ENCODE data around the gene RGS17. TPM values are rescaled to one million over a fixed set of nuclear protein-coding genes. Genes with fewer than 3 reads are reported as not detected.

Gene RGS17
- total RNA-seq, 6 experiments from 2014 or later = 0.02 to 0.24 (median 0.09) TPM; not detected in 1

DNA sequence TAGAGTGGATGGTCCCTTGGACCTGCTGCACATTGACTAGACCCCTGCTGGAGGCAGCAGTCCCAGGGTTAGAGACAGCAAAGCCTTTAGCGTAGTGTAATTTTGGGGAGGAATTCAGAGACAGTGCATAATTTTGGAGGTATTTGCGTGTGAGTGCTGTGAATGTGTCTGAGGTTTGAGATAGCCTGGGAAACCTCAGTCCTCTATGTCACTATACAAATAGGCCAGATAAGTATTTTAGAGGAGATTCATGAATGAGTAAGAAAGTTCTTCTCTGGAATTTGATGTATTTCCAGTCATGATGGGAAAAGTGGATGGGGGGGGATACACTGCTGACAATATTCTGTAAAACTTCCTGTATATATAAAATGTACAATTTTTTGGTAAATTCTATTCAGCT lies 102.8 kb downstream of the RGS17 start:
- TF ChIP-seq, protein P1, sequence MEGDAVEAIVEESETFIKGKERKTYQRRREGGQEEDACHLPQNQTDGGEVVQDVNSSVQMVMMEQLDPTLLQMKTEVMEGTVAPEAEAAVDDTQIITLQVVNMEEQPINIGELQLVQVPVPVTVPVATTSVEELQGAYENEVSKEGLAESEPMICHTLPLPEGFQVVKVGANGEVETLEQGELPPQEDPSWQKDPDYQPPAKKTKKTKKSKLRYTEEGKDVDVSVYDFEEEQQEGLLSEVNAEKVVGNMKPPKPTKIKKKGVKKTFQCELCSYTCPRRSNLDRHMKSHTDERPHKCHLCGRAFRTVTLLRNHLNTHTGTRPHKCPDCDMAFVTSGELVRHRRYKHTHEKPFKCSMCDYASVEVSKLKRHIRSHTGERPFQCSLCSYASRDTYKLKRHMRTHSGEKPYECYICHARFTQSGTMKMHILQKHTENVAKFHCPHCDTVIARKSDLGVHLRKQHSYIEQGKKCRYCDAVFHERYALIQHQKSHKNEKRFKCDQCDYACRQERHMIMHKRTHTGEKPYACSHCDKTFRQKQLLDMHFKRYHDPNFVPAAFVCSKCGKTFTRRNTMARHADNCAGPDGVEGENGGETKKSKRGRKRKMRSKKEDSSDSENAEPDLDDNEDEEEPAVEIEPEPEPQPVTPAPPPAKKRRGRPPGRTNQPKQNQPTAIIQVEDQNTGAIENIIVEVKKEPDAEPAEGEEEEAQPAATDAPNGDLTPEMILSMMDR (IDR thresholded peaks at IDR 0.05) = no peak
- DNase-seq = no peak
- H3K36me3 Mint-ChIP-seq (ENCODE audit: low read depth) = no peaks in the 10 kb centered on the region
- no peaks in the 10 kb centered on the region; the same call in 1 of the 2 replicates for H3K27me3 Mint-ChIP-seq (ENCODE audit: insufficient read depth)
- H3K9me3 Mint-ChIP-seq = no peaks in the 10 kb centered on the region
- H3K27ac Mint-ChIP-seq = no peak overlapping the region
- peaks cover 19% of the 10 kb centered on the region for H3K4me1 Mint-ChIP-seq (ENCODE audit: low read depth)
- no peak overlapping the region for H3K4me3 Mint-ChIP-seq

DNA sequence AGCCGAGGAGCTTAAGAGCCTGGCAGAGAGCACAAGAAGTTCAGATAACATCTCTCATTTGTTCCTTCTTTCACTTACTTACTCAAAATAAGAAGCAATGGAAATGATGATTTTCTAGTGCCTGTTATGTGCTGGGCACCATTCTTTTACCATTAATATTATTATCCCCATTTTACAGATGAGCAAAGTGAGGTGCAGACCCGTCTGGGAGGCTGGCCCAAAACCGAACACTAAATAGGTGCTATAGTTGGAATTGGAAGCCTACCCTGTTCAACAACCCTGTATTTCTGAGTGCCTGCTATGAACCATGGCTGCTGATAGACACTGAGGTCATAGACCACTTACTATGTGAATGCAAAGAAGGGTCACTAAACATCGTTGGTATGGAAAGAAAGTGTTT lies 103.6 kb downstream of the RGS17 start:
- Mint-ChIP-seq H3K27me3 (ENCODE audit: insufficient read depth) (no peaks in the 10 kb centered on the region; the same call in 1 of the 2 replicates), H3K4me1 (ENCODE audit: low read depth) (peaks cover 19% of the 10 kb centered on the region), H3K4me3 (no peak overlapping the region), H3K27ac (no peak overlapping the region), H3K9me3 (no peaks in the 10 kb centered on the region), H3K36me3 (ENCODE audit: low read depth) (no peaks in the 10 kb centered on the region)
- no peak for DNase-seq
- TF ChIP-seq, protein P1 (IDR thresholded peaks at IDR 0.05) = no peak

DNA sequence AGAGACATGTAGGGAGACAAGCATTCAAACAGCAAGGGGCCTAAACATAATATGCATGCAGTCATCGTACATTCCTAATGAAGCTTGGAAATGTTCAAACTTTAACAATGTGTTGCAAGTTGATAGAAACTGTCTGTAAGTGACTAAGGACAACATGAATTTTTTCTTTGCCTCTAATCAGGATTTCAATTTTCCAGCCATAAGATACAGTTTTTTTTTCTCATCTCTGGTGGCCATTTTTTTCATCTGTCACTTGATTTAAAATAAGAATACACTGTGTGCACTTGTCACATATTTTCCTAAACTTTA lies 106.4 kb downstream of the RGS17 start:
- Mint-ChIP-seq H3K27me3 (ENCODE audit: insufficient read depth) (no peaks in the 10 kb centered on the region; the same call in 1 of the 2 replicates), H3K36me3 (ENCODE audit: low read depth) (no peaks in the 10 kb centered on the region), H3K4me3 (no peak overlapping the region), H3K4me1 (ENCODE audit: low read depth) (peaks cover 8% of the 10 kb centered on the region), H3K27ac (no peak overlapping the region), H3K9me3 (no peaks in the 10 kb centered on the region)
- DNase-seq = no peak
- TF ChIP-seq, protein P1 (IDR thresholded peaks at IDR 0.05) = peak; percentile 70; the same call in 1 of the 2 replicates

DNA sequence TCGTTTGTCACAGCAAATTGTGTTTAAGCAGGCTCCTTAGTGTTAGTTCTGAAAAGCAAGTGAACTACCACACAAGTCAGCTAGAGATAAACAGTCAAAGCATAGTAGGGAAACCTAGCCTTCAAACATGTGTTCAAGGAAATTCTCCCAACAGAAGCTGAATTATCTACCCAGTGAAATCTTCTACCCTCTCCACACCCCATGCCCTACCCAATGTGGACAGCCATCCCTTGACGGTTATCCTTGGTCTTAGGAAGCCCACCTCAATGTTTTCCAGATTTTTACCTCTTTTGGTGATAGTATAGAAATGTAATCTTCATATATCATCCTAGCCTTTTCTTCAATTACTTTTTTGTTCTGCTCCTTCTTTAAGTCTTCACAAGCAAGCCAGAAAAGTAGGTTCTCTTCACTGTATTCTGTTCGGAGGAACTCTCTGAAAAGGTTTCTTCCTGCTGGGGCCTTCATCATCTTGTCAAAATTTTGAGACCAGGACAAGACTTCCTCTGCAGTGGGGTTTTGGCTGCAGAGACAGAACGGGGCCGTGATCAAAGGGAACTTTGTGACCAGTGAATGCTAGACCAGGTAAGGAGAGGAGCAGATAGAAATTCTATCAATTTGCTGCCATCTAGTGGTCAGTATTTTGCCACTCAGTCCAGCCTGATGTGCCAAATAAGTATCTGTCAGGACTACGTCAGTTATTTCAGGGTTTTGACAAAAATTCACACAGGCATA lies 106.9 kb downstream of the RGS17 start:
- TF ChIP-seq, protein P1 (IDR thresholded peaks at IDR 0.05) = peak; percentile 92
- Mint-ChIP-seq H3K27ac (no peak overlapping the region), H3K27me3 (ENCODE audit: insufficient read depth) (no peaks in the 10 kb centered on the region; the same call in 1 of the 2 replicates), H3K9me3 (no peaks in the 10 kb centered on the region), H3K4me1 (ENCODE audit: low read depth) (peaks cover 8% of the 10 kb centered on the region), H3K4me3 (no peak overlapping the region), H3K36me3 (ENCODE audit: low read depth) (no peaks in the 10 kb centered on the region)
- DNase-seq = peak; percentile 17

DNA sequence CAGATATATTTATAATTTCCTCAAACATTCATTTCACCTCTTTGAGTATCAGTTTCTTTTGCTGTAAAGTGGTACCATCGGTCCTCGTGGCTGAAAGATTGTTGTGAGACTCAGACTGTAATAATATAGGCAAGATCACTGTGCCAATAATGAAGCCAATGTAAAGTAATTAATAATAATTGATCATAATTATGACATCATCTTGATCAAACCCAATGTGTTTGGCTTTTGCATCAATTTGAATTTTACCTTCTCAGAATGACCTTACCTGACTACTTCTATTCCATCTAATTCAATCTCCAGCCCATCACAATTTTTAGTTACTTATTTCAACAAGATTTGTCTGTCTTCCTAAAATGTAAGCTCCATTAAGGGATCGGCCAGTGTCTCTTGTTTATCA lies 112.7 kb downstream of the RGS17 start:
- Mint-ChIP-seq H3K36me3 (ENCODE audit: low read depth) (no peaks in the 10 kb centered on the region), H3K4me3 (no peak overlapping the region), H3K27ac (no peak overlapping the region), H3K9me3 (no peaks in the 10 kb centered on the region), H3K4me1 (ENCODE audit: low read depth) (no peaks in the 10 kb centered on the region), H3K27me3 (ENCODE audit: insufficient read depth) (no peaks in the 10 kb centered on the region; the same call in 1 of the 2 replicates)
- DNase-seq = no peak
- TF ChIP-seq, protein P1 (IDR thresholded peaks at IDR 0.05) = no peak
